C4-2B (cell line): ENCODE data around the gene ARMC3.

ENCODE experiments used
- CTCF ChIP-seq: fragments of 450-650 bp; conservative IDR thresholded peaks from 2 replicates; pipeline ENCODE4 v1.5.1; 2017; ENCODE audit warnings: mild to moderate bottlenecking
- ZFX ChIP-seq: fragments of 450-650 bp; IDR thresholded peaks from 2 replicates; pipeline ENCODE4 v1.6.1; 2017

- no peak for TF ChIP-seq CTCF
- TF ChIP-seq ZFX = no peak
Observed at GRCh38 chr10:23013581-23014335, 85.9 kb downstream of the ARMC3 start.
